ENCODE measurements around the gene CFD.
"Not testable (repeated sequence)": the region's sequence is repeated elsewhere in the genome, so short reads cannot be mapped to it uniquely, and the experiment has no call there.

The CFD gene

DNA sequence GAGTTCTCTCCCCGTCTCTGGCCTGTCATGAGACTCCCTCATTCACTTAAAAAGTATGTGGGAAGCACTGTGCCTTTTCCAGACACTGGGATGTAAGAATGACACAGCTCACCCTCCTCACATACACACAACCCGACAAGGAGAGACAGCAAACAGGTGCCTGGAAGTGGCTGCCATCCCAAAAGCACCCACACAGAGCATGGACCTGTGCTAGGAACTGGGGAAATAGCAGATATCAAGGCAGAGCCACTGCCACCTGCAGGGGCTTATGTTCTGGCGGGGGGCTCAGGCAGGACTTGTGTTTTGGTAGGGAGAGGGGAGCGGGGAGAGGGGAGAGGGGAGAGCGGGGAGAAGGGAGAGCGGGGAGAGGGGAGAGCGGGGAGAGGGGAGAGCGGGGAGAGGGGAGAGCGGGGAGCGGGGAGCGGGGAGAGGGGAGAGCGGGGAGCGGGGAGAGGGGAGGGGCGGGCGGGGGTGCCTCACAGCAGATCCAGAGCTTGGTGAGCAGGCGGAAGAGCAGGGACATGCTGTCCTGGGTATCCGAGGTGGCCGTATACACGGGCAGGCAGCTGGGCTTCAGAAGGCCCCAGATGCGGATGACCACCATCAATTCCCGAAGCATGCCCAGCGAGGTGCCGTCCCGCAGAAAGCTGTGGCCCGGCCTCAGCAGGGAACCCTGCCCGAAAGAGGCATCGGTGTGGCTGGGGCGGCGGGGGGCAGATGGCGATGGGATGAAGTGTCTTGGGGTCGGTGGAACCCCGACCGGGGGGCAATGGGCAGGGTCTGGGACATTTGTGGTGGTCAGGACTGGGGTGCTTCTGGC is 12.2 kb downstream of the CFD start:
- DNase-seq (ENCODE audit: low read depth), result no peak

DNA sequence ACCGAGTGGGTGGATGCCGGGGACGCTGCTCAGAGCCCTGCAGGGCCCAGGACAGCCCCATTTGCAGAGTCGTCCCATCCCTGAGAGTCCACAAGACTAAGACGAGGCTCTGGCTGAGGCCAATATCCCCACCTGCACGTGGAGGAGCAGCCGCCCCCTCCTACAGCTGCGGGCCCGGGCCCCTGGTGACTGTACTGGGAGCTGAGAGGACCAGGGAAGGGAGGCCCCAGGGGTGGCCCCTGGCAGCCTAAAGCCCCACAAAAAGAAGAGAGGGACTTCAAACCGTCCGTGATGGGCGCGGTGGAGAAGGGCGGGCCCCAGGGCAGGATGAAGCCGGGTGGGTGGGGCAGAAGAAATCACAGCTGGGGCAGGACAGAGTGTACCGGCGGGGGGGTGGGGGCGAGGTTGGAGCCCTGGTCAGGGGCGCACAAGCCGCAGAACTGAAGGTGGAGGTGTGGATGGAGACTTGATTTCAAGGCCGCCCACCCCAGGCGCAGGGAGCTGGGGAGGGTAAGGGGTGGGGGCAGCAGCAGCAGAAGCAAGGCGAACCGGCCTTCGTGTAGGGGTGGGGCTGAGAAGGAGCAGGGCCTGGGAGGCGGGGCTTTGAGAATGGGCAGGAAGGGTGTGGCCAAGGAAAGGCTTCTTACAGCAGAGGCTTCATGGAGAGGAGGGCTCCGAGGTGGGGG is 12.9 kb downstream of the CFD start:
- DNase-seq (ENCODE audit: low read depth), result peak; percentile 42

DNA sequence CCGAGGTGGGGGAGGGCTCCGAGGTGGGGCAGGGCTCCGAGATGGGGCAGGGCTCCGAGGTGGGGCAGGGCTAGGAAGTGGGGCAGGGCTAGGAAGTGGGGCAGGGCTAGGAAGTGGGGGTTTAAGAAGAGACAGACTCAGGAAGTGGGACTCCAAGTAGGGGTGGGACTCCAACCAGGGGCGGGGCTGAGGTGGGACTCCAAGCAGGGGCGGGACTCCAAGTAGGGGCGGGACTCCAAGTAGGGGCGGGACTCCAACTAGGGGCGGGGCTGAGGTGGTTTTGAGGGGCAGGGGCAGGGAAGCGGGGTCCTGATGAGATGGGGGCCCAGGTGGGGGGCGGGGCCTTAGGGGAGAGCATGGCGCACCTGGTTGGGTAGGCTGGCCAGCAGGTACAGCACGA is 13.6 kb downstream of the CFD start:
- DNase-seq (ENCODE audit: low read depth), result peak; percentile 43

DNA sequence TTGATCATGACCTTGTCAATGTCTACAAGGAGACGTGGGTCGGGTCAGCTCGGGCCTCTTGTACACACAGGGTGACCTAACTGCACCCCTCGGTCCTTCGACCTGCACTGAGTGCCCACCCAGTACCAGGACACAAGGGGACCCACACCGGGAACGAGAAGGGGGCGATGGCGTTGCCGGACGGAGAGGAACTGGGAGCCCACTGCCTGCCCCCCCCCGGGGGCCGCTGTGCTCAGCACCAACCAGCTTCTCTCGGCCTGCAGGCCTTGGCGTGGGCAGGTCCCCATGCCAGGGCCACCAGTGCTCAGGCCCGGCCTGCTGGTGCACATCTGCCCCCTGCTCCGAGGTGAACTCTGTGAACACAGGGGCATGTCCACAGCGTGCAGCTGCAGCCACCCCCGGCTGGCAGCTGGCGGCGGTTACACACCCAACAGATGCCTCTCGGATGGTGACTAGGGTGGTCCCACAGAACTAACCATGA is 14.1 kb downstream of the CFD start:
- no peak for DNase-seq (ENCODE audit: low read depth)

DNA sequence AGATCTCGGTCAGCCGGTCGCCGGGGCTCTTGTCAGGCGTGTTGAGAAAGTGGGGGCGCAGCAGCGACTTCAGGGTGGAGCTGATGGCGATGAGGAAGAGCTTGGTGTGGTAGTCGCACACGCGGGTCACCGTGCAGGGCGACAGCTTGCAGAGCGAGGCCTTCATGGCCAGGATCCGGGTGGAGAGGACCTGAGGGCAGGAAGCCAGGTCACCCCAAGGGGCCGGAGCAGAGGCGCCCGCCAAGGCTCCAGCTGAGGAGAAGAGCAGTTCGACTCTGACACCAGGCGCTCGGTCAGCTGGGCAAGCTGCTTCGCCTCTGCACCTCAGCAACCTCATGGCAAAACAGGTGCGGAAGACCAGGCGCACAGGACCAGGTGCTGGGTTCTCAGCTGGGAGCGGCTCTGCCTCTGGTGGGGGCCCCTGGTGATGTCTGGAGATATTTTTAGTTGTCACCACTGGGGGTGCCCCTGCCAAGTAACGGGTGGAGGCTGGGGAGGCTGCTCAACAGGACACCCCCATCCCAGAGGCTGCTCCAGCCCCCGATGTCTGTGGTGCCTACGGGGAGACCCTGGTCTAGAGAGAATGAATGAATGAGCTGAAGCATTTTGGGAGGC is 15.9 kb downstream of the CFD start:
- no peak for DNase-seq (ENCODE audit: low read depth)

DNA sequence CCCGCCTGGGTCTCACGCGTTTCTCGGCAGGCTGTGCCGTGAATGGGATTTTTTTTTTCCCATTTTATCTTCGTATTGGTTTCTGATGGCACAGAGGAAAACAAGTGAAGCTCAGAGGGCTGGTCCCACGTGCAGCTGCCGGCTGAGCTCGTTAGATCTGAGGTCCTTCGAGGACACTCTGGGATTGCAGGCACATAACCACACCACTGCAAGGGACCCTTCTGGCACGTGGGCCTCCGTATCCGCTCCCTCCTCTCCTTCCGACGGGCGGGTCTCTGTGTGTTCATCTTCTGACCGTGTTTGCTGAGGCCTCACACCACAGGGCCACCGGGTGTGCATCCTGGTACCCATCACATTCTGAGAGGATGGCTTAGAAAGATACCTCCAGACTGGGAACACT is 16.6 kb downstream of the CFD start:
- DNase-seq (ENCODE audit: low read depth), result no peak

DNA sequence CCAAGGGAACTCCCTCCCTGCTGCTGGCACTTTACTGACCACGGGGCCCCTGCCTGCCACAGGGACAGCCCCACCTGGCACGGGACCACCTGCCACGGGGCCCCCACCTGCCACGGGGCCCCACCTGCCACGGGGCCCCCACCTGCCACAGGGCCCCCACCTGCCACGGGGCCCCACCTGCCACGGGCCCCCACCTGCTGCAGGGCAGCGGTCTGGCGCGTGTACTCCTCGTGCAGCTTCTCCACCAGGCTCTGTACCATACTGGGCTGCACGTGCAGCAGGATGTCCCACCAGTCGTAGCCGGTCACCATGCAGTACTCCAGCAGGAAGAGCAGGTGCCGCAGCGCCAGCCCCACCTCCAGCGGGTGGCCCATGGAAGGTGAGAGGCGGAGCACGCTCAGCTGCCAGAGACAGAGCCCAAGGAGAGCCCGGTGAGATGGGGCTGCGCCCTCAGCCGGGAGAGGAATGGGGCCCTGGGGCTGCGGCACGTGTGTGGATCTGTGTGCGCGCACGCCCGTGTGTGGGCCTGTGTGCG is 17.4 kb downstream of the CFD start:
- DNase-seq (ENCODE audit: low read depth), result no peak

DNA sequence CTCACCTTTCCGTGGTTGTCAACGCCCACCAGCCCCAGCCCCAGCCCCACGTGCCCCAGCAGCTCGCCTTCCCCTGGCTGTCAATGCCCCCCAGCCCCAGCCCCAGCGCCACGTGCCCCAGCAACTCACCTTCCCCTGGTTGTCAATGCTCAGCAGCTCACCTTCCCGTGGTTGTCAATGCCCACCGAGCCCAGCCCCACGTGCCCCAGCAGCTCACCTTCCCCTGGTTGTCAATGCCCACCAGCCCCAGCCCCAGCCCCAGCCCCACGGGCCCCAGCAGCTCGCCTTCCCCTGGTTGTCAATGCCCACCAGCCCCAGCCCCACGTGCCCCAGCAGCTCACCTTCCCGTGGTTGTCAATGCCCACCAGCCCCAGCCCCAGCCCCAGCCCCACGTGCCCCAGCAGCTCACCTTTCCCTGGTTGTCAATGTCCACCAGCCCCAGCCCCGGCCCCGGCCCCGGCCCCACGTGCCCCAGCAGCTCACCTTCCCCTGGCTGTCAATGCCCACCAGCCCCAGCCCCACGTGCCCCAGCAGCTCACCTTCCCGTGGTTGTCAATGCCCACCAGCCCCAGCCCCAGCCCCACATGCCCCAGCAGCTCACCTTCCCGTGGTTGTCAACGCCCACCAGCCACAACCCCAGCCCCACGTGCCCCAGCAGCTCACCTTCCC is 18.7 kb downstream of the CFD start:
- DNase-seq (ENCODE audit: low read depth), result not testable (repeated sequence)

DNA sequence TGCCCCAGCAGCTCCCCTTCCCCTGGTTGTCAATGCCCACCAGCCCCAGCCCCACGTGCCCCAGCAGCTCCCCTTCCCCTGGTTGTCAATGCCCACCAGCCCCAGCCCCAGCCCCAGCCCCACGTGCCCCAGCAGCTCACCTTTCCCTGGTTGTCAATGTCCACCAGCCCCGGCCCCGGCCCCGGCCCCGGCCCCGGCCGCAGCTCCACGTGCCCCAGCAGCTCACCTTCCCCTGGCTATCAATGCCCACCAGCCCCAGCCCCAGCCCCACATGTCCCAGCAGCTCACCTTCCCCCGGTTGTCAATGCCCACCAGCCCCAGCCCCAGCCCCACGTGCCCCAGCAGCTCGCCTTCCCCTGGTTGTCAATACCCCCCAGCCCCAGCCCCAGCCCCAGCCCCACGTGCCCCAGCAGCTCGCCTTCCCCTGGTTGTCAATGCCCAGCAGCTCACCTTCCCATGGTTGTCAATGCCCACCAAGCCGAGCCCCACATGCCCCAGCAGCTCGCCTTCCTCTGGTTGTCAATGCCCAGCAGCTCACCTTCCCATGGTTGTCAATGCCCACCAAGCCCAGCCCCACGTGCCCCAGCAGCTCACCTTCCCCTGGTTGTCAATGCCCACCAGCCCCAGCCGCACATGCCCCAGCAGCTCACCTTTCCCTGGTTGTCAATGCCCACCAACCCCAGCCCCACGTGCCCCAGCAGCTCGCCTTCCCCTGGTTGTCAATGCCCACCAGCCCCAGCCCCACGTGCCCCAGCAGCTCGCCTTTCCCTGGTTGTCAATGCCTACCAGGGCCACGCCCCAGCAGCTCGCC is 19.5 kb downstream of the CFD start:
- DNase-seq (ENCODE audit: low read depth), result not testable (repeated sequence)

DNA sequence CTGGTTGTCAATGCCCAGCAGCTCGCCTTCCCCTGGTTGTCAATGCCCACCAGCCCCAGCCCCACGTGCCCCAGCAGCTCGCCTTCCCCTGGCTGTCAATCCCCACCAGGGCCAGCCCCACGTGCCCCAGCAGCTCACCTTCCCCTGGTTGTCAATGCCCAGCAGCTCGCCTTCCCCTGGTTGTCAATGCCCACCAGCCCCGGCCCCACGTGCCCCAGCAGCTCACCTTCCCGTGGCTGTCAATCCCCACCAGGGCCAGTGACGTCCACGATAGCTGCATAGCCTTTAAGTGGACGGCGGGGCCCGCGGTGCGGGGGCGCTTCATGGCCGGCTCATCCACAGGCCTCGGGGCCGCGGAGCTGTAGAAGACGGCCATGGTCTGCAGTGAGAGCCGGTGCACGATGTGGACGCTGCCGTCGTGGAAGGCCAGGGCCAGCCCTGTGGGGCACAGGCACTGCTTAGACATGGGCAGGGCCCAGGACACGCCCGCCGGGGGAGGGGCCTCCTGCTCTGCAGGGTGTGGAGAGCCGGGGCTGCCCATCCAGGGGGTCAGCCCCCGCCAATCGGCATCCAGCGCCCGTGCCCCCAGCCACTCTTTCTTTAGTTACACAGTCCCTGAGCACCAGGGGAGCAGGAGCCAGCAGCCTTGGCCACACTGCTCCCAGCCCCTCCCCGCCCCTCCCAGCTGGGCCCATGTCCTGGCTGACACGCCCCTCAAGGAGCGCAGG is 20.4 kb downstream of the CFD start:
- DNase-seq (ENCODE audit: low read depth), result no peak

DNA sequence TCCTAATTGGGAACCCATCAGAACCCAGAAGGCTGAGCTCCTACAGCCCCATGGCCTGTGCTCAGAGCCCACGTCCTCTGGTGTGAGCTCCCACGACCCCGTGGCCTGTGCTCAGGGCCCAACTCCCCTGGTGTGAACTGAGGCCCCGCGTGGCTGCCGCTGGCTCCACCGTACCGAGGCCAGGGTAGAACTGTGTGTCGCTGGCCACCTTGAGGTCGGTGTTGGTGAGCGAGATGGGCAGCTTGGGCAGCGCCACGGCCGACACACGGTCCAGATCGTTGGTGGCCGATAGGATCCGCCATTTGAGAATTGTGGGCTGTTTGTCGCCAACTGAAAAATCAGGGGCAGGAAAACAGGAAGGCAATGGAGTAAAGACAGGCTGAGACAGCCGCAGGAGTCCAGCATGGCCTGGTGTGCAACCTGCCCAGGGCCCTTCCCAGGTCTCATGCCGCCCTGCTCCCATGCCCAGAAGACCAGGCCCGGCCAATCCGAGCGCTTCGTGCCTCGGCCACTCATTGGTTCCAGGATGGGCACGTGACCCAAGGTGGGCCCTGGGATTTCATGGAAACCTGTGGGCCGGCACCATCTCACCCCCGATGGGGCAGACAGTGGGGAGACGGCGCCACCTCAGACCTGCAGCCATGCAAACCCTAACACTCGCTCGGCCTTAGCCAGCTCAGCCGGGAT is 22.1 kb downstream of the CFD start:
- no peak for DNase-seq (ENCODE audit: low read depth)

DNA sequence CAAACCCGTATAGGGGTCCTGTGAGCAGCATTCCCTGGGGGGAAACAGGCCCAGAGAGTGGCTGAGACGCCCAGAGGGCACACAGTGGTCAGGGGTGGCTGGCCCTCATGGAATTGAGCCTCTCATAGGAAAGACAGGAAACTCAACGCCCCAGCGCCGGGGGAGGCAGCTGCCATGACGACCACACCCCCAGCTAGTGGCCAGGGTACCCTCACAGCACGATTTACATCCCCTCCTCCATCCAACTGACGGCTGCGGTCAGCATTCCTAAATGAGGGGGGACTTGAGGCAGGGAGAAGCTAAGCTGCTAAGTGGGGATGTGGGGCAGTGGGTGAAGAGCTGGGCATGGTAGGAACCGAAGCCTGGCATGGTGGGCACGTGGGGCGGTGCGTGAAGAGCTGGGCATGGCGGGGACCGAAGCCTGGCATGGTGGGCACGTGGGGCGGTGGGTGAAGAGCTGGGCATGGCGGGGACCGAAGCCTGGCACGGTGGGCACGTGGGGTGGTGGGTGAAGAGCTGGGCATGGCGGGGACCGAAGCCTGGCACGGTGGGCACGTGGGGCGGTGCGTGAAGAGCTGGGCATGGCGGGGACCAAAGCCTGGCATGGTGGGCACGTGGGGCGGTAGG is 23.5 kb downstream of the CFD start:
- DNase-seq (ENCODE audit: low read depth), result no peak

DNA sequence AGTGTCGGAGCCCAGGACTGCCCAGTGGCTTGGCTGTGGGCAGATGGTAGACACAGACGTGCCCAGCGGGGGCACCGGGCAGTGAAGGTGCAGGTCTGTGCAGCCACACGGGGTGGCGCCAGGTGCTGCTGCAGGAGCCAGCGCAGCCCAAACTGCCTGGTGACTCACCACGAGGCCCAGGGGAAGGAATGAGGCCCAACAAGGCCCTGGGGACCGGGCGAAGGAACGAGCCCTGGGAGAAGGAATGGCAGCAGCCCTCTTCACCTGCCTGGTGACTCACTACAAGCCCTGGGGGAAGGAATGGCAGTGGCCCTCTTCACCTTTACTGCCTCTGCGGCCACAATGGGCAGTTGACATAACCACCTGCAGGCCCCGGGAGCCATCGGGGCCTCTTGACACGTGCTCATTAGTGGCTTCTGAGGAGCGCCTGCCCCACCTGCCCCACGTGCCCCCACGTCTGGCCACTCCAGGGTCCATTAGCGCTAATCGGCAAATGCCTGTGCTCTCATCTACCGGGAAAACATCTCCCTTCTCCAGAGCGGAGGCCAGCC is 24.3 kb downstream of the CFD start:
- DNase-seq (ENCODE audit: low read depth), result no peak

DNA sequence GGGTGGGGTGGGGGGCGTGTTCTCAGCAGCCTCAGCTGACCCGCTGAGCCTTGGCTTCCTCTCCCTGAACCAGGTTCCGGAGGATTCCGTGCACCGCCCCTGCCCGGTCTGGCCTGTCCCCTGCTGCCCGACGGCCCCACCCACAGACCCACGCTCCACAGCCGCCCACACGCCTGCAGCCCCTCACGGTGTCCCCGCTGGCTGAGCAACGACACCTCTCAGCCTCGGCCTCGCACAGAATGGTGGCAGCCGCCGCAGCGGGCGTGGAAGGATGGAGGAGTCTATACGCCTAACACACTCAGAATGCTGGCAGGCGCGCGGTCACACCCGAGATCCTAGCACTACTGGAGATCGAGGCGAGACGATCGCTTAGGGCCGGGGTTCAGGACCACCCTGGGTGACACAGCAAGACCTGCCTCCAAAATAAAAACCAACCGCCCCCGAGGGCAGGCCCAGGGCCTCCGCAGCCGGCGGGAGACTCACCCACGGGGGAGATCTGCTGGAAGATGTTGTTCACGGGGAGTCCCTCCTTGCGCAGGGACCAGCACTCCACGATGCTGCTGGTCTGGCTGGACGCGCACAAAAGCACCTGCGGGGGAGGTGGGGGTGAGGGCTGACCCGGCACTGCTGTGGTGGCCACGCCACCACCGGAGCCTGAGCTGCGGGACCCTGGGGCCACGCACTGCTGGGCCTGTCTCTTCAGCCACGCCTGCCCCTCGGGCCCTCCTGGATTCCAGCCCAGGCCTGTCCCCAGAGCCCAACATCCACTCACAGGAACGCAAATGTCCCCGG is 25.2 kb downstream of the CFD start:
- no peak for DNase-seq (ENCODE audit: low read depth)

DNA sequence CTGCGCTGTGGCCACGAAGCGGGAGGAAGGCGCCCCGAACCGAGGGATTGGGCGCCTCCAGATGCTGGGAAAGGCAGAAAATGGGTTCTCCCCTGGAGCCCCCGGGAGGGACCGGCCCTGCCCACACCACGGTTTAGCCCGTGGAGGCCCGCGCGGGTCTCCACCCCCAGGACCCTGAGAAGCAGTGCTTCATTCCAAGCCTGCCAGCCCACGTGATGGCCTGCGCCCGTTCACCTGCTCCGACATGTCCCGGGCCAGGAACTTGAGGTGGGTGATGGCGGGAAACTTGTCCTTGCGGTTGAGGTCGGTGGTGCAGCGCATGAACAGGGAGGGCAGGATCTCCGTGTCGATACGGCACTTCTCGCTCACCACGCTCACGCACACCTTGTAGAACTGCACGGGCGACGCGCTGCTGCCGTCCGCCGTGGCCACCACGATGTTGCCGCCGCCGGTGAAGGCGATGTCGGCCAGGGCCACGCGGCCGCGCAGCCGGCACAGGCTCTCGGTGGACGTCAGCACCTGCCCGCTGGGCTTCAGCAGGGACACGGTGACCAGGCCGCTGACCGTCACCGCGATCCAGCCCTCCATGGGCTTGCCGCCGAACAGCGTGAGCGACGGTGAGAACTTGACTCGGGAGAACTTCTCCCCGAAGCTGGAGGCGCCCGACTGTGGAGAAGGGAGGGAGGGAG is 26.2 kb downstream of the CFD start:
- no peak for DNase-seq (ENCODE audit: low read depth)

DNA sequence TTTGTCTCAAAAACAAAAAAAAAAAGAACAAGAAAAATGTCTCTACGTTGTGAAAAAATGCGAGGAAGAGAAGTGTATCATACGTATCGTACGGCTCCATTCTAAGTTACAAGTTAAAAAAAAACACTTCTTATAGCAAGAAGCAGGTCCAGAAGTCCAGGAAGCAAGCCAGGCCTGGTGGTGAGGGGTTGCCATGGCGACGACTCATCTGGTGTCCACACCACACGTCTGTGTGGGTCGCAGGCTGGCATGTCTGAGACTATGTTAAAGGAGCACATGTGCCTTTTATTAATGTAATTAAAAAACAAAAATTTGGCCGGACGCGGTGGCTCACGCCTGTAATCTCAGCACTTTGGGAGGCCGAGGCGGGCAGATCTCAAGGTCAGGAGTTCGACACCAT is 27.6 kb downstream of the CFD start:
- peak; percentile 89 for DNase-seq (ENCODE audit: low read depth)

DNA sequence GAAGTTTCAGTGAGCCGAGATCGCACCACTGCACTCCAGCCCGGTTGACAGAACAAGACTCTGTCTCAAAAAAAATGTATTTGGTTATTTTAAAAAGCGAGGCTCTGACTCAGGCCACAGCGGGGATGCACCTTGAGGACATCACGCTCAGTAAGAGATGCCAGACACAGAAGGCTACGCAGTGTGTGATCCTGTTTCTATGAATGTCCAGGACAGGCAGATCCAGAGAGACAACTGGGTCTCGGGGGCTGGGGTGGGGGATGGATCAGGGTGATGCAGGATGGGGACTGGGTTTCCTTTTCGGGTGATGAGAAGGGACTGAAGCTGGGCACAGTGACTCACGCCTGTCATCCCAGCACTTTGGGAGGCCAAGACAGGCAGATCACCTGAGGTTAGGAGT is 28.1 kb downstream of the CFD start:
- no peak for DNase-seq (ENCODE audit: low read depth)
